NCI-H526 (cell line): ENCODE data around the gene METTL21A.

Experiments
- DNase-seq, 2 experiments: peaks; one replicate each; lab custom pipeline; 2025; lab: John Stamatoyannopoulos, UW

Gene METTL21A

DNA sequence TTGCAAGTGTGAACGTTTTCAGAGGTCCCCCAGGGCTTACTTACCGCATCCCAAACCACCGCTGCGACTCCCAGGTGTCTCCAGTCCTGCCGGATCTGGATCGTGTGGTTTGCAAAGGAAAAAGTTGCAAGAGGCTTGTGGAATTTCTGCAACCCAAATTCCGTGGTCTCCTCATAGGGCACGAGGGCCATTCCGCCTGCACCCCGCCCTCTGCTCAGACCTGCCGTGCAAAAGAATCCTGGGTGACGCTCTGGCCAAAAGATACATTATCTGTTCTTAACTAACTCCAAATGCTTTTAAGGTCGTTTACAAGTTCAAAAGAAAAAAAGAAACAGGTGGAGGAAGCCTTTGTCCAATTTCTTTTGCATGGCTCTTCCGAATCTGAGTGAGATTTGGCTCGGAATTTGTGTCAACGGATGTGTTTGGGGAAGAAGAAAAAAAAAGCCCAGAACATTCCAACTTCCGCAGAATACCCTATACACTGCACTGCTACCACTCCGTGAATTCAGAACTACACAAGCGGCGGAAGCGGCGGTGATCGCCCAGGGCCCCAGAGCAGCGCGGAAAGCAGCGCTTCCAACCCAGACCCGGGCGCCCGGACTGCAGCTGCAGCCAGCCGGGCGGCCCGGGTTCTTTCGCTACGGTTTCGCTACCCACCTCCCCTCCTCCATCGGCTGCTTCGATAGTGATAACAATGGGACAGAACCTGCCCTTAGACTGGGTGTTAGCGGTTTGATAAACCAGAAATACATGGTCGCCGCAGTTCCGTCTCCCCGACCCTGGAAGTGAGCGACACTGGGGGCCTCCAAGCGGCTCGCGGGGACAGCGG is 795 bp downstream of the METTL21A start:
- DNase-seq, result peak; percentile 47 to 82

DNA sequence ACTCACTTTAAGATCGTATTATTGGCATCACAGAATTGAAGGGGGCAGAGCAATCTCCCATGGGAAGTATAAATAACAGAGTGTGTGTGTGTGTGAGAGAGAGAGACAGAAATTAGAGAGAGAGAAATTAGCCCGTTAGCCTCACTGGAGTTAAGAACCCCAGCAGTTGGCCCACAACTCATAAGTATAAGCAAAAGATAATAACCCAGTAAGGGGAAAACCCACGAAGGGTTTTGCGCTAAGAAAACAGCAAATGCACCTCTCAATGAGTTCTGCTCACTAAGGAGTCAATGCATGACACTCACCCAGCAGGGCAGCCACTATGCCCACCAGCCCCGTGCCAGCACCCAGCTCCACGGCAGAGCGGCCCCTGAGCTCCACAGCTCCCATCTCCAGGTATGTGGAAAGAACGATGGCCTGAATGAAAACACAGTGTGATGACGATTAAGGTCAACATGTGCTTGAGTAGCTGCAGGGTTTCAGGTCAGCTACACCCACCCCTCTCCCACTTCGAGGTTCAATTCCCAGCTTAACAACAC is 3.6 kb downstream of the METTL21A start:
- DNase-seq, result no peak

DNA sequence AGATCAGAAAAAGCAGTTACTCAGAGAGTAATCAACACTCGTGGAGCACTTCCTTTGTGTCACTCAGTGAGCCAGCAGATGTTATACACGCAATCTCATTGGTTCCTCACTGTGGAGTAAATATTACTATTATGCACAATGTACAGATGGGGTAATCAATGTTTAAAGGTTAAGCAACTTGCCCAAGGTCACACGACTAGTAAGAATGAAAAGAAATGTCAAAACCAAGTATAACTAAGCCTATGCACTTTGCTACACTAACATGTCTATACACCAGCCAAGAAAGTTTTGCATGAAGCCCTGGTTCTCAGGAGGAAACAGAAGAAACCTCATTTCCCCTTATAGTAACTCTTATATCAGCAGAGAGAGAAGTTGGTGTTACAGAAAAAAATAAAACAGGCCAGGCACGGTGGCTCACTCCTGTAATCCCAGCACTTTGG is 5.4 kb downstream of the METTL21A start:
- DNase-seq, result no peak

DNA sequence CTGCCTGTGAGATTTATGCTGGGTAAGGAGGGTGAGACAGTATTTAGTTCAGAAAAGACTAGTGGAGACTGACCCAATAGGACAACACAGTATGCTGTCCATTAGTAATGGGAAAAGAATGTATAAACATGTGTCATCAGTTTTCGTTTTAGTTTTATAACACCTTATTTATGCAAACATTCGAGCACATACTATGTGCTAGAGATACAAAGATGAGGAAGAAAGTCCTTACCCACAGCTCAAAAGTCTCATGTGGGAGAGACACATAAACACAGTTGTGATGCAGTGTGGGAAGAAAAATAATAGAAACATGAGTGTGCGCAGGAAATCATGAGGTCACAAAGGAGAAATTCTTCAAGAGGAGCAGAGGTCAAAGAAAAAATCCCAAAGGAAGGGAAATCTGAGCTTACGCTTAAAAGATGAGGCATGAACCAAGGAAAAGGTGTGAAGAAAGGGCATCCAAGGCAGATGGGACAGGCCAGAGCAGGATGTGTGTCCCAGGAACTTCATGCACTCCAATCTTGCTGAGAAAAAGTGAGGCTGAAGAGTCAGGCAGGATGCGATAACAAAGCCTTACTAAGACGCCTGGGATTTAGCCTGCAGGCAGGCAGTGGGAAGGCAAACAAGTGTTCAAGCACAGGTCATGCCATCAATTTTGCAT is 8.1 kb downstream of the METTL21A start:
- DNase-seq, result no peak

DNA sequence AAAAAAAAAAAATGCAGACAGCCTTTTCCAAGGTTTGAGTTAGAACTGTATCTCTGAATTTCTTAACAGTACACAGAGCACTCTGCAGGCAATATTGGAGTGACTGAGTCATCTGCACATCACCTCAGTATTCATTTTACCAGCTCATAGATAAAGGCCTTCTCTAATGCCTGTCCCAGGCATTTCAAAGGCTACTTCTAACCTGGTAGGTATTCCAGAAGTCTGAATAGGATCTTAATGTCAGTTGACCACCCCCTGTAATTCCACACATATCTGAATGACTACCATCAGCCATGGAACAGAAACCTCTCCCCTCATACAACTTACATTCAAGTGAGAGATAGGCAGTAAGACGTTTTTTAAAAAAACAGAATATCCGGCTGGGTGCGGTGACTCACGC is 9.0 kb downstream of the METTL21A start:
- DNase-seq, result no peak

DNA sequence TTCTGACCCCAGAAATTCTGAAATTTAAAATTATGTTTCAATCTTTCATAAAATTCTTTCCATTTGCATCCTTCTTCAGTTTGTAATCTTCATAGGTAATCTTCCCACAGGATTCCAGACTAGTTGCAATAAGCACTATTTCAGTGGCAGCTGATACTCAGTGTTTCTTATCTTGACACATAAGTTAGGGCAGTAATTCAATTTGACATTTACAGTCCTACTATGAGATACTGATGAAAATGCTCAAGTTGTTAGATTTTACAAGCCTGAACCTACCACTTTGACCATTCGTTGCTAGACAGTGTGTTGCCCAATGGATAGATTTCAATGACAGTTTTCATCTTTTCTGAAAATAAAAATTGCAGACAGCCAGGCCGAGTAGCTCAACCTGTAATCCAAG is 10.4 kb downstream of the METTL21A start:
- DNase-seq, result no peak

DNA sequence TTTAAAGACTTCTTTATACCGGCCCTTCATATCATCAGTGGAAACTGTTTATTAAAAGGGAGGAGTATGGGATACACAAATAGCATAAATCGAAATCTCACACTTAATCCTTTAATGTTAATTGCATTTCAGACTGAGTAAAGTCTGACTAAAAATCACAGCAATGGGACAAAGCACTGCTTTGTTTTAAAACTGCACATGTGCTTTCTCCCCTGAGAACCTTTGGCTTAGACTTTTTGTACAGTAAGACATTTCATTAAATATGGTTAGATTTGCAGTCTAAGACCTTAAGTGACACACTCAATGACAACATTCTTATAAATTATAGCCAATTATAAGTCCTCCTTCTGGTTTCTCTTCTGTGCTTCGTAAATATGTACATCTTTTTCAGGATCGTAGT is 12.5 kb downstream of the METTL21A start:
- no peak for DNase-seq

DNA sequence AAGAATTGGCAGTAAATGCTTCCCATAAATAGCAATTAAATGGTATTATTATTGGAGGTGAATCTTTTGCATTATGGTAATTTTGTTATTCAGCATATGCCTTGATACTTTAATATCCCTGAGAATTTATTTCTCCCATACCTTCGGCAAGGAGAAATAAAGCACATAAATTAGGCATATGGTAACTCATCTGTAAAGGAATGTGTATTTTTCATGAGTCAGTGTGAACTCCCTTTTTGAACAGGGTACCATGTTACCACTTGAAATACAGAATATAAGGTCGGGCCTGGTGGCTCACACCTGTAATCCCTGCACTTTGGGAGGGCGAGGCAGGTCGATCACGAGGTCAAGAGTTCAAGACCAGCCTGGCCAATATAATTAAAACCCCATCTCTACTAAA is 18.4 kb downstream of the METTL21A start:
- DNase-seq, result no peak

DNA sequence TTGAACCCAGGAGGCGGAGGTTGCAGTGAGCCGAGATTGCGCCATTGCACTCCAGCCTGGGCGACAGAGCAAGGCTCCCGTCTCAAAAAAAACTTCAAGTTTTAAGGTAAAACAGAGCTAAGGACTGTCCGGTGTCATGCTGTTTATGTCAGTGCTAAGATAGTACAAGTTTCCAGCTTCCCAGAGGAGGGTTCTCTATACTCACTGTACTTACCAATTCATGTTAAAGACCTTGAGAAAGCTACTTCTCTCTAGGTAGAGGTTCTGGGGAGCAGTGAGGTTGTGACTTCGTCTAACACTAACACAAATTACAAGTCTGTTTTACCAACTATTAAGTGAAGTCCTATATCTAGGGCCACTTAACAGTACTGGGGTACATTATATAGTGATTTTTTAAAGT is 18.8 kb downstream of the METTL21A start:
- no peak for DNase-seq

DNA sequence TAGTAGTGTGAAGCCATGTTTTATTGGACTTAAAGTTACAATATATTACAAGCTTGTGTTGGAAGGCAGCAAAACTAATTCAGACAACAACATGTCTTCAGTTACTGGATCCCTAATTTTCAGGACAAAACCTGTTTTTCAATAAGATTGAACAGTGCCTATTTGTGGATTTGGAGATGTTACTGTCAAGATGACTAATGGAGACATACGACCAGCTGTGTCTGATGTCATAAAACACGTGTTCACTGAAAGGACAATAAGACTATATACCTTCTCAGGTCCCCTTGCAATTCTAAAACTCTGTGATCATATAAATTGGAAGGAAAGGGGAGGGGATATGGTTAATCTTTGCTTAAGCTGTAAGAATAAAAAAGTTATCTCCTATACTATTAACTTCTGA is 21.7 kb downstream of the METTL21A start:
- DNase-seq, result no peak

DNA sequence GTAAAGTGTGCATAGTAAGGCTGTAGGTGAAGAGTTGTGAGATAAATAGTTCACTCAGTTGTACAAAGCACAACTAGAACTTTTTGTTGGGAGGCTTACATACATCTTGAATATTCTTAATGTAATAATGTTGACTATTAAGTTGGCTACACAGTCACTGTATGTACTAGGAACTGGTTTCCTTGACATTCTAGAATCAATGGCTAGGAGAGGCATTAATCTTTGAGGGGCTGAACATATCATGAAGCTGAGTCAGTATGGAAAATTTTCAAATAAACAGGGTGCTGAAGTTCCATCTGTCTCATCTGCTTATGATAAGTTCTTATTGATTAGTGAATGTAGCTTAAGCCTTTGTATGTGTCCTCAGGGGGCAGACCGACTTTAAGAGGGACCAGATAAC is 23.4 kb downstream of the METTL21A start:
- DNase-seq, result no peak

DNA sequence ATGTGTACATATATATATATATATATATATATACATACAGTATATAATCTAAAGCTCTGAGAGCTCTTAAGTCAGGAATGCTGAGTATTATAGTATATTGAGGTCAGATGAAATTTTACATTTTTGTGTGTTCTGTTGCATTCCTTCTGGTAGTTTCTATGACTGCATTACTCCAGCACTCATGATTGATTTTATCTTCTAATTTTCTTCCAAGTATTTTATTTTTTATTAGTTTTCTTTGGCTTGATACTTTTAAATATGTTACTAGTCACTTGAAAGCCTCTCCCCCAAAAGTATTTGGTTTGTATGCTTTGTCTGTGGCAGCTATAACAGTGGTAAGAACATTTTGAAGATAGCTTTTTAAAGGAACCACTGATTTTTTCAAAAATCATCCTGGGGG is 25.0 kb downstream of the METTL21A start:
- no peak for DNase-seq

DNA sequence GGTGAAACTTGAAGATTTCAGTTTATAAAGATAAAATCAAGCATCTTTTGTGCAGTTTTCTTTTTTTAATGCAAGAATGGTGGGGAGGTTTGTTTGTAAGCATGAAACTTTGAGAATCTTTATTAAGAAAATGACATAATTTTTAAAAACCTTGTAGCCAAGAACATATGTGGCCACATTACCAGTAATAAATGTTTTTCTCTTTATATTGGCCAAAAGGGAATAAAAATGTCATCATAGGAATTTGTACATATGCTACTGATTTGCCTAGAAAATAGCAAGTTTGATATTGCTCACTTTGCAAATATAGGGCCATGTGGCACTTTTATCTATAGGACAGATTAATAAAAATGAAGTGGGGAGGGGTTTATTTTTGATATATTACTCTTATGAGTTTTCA is 25.6 kb downstream of the METTL21A start:
- no peak for DNase-seq

DNA sequence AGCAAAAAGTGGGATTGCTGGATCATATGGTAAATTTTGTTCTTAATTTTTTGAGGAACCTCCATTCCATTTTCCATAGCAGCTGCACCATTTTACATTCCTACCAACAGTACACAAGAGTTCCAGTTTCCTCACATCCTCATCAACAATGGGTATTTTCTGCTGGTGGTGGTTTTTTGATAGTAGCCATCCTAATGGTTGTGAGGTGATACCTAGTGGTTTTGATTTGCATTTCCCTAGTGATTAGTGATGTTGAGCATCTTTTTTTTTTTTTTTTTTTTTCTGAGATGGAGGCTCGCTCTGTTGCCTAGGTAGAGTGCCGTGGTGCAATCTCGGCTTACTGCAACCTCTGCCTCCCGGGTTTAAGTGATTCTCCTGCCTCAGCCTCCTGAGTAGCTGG is 30.5 kb downstream of the METTL21A start:
- DNase-seq, result no peak

DNA sequence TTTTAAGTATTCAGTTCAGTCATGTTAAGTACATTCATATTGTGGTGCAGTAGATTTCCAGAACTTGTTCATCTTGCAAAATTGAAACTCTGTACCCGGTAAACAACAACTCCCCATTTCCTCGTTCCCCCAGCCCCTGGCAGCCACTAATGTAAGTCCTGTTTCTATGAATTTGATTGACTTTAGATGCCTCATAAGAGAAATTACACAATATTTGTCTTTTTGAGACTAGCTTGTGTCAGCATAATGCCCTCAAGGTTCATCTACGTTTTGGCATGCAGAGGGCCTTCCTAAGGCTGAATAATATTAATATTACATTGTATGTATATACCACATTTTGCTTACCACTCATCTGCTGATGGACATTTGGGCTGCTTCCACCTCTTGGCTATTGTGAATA is 30.9 kb downstream of the METTL21A start:
- no peak for DNase-seq

DNA sequence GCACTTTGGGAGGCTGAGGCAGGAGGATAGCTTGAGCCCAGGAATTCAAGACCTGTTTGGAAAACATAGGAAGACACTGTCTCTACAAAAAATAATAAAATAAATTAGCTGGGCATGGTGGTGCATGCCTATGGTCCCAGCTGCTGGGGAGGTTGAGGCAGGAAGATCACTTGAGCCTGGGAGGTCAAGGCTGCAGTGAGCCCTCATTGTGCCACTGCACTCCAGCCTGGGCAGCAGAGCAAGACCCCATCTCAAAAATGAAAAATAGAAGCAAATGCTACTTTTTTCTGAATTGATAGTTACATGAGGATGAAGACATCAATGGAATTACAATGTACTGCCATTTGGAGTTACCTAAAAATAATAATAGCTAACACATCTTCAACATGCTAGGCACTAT is 31.9 kb downstream of the METTL21A start:
- no peak for DNase-seq

DNA sequence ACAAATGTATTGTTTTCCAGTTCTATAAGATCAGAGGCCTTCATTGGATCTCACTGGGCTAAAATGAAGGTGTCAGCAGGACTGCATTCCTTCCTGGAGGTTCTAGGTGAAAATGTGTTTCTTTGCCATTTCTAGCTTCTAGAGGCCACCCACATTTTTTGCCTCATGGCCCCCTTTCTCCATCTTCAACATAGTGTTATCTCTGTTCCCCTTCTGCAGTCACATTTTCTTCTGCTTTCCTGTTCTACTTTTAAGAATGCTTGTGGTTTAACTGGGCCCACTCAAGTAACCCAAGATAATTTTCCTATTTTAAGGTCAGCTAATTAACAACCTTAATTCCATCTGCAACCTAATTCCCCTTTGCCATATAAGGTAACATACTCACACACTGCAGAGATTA is 36.1 kb downstream of the METTL21A start:
- DNase-seq, result no peak

DNA sequence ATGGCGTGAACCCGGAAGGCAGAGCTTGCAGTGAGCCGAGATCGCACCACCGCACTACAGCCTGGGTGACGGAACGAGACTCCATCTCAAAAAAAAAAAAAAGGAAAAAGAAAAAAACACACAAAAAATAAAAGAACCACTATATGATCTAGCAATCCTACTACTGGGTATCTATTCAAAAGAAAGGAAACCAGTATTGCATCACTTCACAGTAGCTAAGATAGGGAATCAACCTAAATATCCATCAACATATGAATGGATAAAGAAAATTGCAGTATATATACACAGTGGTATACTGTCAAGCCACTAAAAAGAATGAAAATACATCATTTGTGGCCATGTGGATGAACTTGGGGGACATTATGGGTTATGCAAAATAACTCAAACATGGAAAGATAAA is 37.9 kb downstream of the METTL21A start:
- no peak for DNase-seq

DNA sequence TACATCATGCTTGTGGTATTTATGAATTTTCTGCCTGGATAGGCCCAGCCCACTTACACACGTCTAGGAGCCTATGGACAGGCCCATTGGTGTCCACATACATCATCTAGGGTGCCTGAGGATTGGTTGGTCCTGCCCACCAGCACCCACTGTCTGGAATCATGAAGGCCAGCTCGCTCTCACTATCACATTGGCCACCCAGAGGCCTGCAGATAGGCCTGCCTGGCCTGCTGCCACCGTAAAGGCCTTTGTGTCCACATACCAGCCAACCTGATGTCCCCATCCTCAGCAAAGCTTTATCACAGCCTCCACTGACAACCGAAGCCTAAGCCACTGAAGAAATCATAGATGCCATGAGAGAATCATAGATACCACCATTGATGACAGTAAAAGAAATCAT is 40.2 kb downstream of the METTL21A start:
- DNase-seq, result no peak

DNA sequence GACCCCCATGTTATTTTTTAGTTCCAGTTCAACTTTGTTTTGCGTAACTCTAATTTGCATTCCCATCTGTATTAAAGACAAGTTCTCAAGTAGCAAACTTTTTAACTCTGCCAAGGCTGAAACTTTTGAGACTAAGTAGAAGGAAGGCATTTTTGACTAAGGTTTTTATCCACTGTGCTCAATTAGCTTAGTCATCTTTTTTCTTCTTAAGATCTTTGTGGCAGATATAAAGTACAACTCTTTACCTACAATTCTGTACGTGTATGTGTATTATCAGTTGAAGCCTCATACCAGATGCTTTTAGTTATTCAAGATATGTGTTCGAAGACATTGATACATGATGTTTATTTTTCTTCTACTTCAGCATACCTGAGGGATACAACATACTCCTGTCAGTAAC is 53.8 kb downstream of the METTL21A start:
- no peak for DNase-seq

DNA sequence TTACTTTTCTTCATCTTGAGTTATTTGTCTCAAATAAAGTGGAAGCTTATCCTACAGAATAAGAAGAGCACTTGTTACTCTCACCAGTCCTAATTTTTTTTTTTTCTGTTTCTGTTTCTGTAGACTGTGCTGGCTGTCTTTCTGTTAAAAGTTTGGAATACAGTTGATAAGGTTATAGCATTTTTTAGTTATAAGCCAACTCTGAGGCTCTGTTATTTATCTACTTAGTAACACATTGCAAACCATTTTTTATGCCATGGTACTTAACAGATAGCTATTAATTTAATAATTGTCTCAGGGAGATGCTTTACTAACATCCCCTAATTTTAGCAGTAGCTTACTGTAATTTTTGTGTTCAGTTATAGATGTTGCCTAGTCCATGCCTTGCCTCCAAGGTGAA is 57.5 kb downstream of the METTL21A start:
- DNase-seq, result no peak

DNA sequence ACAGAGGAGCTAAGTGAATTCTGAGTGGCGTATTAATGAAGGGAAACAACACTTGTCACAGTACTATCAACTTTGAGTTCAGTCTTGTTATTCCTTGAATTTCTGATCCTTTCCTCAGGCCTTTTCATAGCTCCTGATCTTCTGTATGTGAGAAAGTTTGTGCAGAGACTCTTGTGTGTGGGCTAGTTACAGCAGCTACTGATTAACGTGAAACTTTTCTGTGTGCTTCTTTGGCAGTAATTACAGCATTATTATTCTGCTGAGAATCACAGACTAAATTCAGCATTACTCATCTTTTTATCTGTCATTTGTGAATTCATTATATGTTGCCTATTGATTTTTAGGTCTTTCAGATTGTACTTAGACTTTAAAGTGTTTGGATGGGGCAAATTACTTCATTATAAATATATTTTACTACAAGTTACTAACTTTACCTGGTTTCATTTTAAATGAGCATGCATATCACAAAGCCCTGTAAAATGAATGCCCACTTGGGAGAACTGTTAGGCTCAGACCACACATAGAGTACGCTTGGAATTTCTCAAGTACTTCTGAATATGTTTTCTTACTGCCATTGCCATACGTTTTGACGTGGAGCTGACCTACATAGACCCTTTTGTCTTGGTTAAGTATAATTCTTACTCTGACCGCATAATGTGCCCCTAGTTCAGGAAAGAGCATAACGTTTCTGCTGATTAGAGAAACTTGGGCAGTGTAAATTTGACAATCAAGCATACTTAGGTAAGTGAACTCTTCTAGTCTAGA is 59.3 kb downstream of the METTL21A start:
- no peak for DNase-seq
